Fibroblast of lung (primary cell): Measurements from ENCODE around the gene NUP98. TPM values are rescaled to one million over a fixed set of nuclear protein-coding genes. Genes with fewer than 3 reads are reported as not detected.
"Not testable (repeated sequence)": the region's sequence is repeated elsewhere in the genome, so short reads cannot be mapped to it uniquely, and the experiment has no call there.

ENCODE experiments used
- DNase-seq, 2 donors: peaks; one replicate each; pipeline versions ENCODE4 v3.0.0 to v3.0.0-alpha.2; 2010; ENCODE audit warnings: low read depth in 2 of 2
- H2AFZ ChIP-seq: 2 replicates; pipeline ENCODE4 v1.5.1; 2012; ENCODE audit warnings: low read length, control low read depth, inconsistent platforms
- H3K27ac ChIP-seq: 2 replicates; pipeline ENCODE4 v1.5.1; 2011; ENCODE audit warnings: low read length, control low read depth; ENCODE audit not compliant: insufficient read depth
- H3K27me3 ChIP-seq: 2 replicates; pipeline ENCODE4 v1.5.1; 2011; ENCODE audit warnings: mild to moderate bottlenecking, low read length; ENCODE audit not compliant: control insufficient read depth, insufficient read depth
- H3K36me3 ChIP-seq: 2 replicates; pipeline ENCODE4 v1.5.1; 2011; ENCODE audit warnings: low read length; ENCODE audit not compliant: control insufficient read depth, insufficient read depth
- H3K4me1 ChIP-seq: 2 replicates; pipeline ENCODE4 v1.5.1; 2011; ENCODE audit warnings: low read length; ENCODE audit not compliant: control insufficient read depth, insufficient read depth; ENCODE audit errors: extremely low read depth
- H3K4me2 ChIP-seq: 2 replicates; pipeline ENCODE4 v1.5.1; 2011; ENCODE audit warnings: low read length, control low read depth; ENCODE audit not compliant: insufficient read depth; ENCODE audit errors: extremely low read depth
- H3K4me3 ChIP-seq, 4 experiments: fragments of 200-600 bp in 1 of 4; sonication (generic) in 1 of 4; replicated peaks in 1 of 4; 2 replicates each; pipeline ENCODE4 v1.5.1; 2011 to 2016; ENCODE audit warnings: low read length in 4 of 4, low read depth in 3 of 4, mild to moderate bottlenecking in 3 of 4, control low read depth in 2 of 4, inconsistent platforms in 1 of 4, mixed read lengths in 1 of 4; ENCODE audit not compliant: insufficient read depth in 1 of 4; ENCODE audit errors: control extremely low read depth in 1 of 4
- H3K79me2 ChIP-seq: 2 replicates; pipeline ENCODE4 v1.5.1; 2012; ENCODE audit warnings: mild to moderate bottlenecking, low read length, inconsistent platforms; ENCODE audit not compliant: control insufficient read depth, insufficient read depth
- H3K9ac ChIP-seq: 2 replicates; pipeline ENCODE4 v1.5.1; 2011; ENCODE audit warnings: mild to moderate bottlenecking, low read length, control low read depth; ENCODE audit not compliant: insufficient read depth
- H3K9me3 ChIP-seq: 2 replicates; pipeline ENCODE4 v1.5.1; 2012; ENCODE audit warnings: low read depth, low read length; ENCODE audit not compliant: control insufficient read depth, insufficient read depth
- H4K20me1 ChIP-seq: 2 replicates; pipeline ENCODE4 v1.5.1; 2011; ENCODE audit warnings: low read length; ENCODE audit not compliant: control insufficient read depth, insufficient read depth; ENCODE audit errors: extremely low read depth
- EZH2 ChIP-seq: IDR thresholded peaks from 2 replicates; pipeline ENCODE4 v1.5.1; 2012; ENCODE audit warnings: low read length, control low read depth, mild to moderate bottlenecking; ENCODE audit errors: missing control alignments
- polyA plus RNA-seq, 2 donors: library from polyadenylated mRNA; depleted of rRNA in 1 of 2; stranded (reverse) in 1 of 2; unstranded in 1 of 2; fragments of >200 nt; gene quantifications; 2 replicates each; pipeline ENCODE4 v1.2.1, GENCODE V29; 2011 to 2012; ENCODE audit warnings: missing spikeins in 1 of 2
- total RNA-seq: library from RNA; depleted of rRNA; stranded (reverse); fragments of >200 nt; gene quantifications from 2 replicates; pipeline ENCODE4 v1.2.1, GENCODE V29; 2014
- TF ChIP-seq, protein P1 (sequence below), 2 donors: IDR thresholded peaks in 1 of 2; conservative IDR thresholded peaks in 1 of 2; 1 replicate in 1 of 2; 2 replicates in 1 of 2; pipeline ENCODE4 v1.5.1; 2011 to 2012; ENCODE audit warnings: low read length in 2 of 2, control low read depth in 1 of 2, inconsistent platforms in 1 of 2, low read depth in 1 of 2, mild to moderate bottlenecking in 1 of 2

NUP98 gene
- total and polyA plus RNA-seq, 2 donors (not counting 1 experiment from before 2014, with no cell fraction given) = 60.6 to 99.6 TPM

- no peak overlapping the region for H3K27ac ChIP-seq
- TF ChIP-seq, protein P1, sequence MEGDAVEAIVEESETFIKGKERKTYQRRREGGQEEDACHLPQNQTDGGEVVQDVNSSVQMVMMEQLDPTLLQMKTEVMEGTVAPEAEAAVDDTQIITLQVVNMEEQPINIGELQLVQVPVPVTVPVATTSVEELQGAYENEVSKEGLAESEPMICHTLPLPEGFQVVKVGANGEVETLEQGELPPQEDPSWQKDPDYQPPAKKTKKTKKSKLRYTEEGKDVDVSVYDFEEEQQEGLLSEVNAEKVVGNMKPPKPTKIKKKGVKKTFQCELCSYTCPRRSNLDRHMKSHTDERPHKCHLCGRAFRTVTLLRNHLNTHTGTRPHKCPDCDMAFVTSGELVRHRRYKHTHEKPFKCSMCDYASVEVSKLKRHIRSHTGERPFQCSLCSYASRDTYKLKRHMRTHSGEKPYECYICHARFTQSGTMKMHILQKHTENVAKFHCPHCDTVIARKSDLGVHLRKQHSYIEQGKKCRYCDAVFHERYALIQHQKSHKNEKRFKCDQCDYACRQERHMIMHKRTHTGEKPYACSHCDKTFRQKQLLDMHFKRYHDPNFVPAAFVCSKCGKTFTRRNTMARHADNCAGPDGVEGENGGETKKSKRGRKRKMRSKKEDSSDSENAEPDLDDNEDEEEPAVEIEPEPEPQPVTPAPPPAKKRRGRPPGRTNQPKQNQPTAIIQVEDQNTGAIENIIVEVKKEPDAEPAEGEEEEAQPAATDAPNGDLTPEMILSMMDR (conservative IDR thresholded peaks at IDR 0.05 in 1 of 2, IDR thresholded peaks at IDR 0.05 in 1 of 2; ENCODE audit: low read depth in 1 of 2, low read length in 2 of 2) = no peak
- no peak for TF ChIP-seq EZH2
- H3K9me3 ChIP-seq = no peaks in the 10 kb centered on the region
- no peaks in the 10 kb centered on the region for H3K36me3 ChIP-seq
- no peaks in the 10 kb centered on the region for H3K4me1 ChIP-seq
- no peaks in the 10 kb centered on the region for H3K27me3 ChIP-seq
- no peak for DNase-seq
- H3K4me3 ChIP-seq = no peak overlapping the region
- no peak overlapping the region for H2AFZ ChIP-seq
- H4K20me1 ChIP-seq = no peaks in the 10 kb centered on the region
- H3K79me2 ChIP-seq = no peaks in the 10 kb centered on the region
- H3K9ac ChIP-seq = no peak overlapping the region
- H3K4me2 ChIP-seq = no peak overlapping the region
These were observed 19.3 kb upstream of the NUP98 start for GRCh38 chr11:3816673-3817072.

GRCh38 chr11:3815845-3816244 lies 18.5 kb upstream of the NUP98 start:
- H3K9ac ChIP-seq = no peak overlapping the region
- H4K20me1 ChIP-seq = no peaks in the 10 kb centered on the region
- H3K9me3 ChIP-seq = no peaks in the 10 kb centered on the region
- no peak overlapping the region for H2AFZ ChIP-seq
- no peak overlapping the region for H3K4me2 ChIP-seq
- H3K79me2 ChIP-seq = no peaks in the 10 kb centered on the region
- H3K4me1 ChIP-seq = no peaks in the 10 kb centered on the region
- no peaks in the 10 kb centered on the region for H3K27me3 ChIP-seq
- no peak for TF ChIP-seq EZH2
- TF ChIP-seq, protein P1 (conservative IDR thresholded peaks at IDR 0.05 in 1 of 2, IDR thresholded peaks at IDR 0.05 in 1 of 2; ENCODE audit: low read depth in 1 of 2, low read length in 2 of 2) = no peak
- no peaks in the 10 kb centered on the region for H3K36me3 ChIP-seq
- no peak overlapping the region for H3K27ac ChIP-seq
- DNase-seq = peak in 1 of 2 donors; percentile 21
- no peak overlapping the region for H3K4me3 ChIP-seq

DNA sequence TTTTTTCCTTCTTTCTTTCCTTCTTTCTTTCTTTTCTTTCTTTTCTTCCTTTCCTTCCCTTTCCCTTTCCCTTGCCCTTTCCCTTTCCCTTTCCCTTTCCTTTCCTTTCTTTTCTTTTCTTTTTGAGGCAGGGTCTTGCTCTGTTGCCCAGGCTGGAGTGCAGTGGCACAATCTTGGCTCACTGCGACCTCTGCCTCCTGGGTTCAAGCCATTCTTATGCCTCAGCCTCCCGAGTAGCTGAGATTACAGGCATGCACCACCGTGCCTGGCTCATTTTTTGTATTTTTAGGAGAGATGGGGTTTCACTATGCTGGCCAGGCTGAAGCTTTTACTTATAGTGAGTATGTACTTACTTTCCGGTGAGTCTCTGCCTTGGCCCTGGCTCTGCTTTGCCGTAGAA lies 17.5 kb upstream of the NUP98 start:
- not testable (repeated sequence) for H3K4me2 ChIP-seq, H4K20me1 ChIP-seq, H3K9ac ChIP-seq, H3K4me3 ChIP-seq, H3K79me2 ChIP-seq, H2AFZ ChIP-seq, H3K27me3 ChIP-seq, H3K4me1 ChIP-seq, DNase-seq, H3K27ac ChIP-seq, H3K9me3 ChIP-seq, H3K36me3 ChIP-seq
